ENCODE results near the gene ELOVL2.

ELOVL2 gene

GRCh38 chr6:11072101-11072500 lies 28.0 kb upstream of the ELOVL2 start:
- H3K27me3 ChIP-seq = no peaks in the 10 kb centered on the region
- H3K27ac ChIP-seq = no peak overlapping the region
- H3K4me1 ChIP-seq = no peaks in the 10 kb centered on the region
- no peaks in the 10 kb centered on the region for H3K36me3 ChIP-seq
- H3K4me3 ChIP-seq = no peak overlapping the region
- intact Hi-C loops (cut with DNase I; ENCODE audit: low total_unique reads) = no loop called here
- H3K9me3 ChIP-seq = no peaks in the 10 kb centered on the region
- DNase-seq = no peak
- TF ChIP-seq CTCF (IDR thresholded peaks at IDR 0.05) = no peak

- no peaks in the 10 kb centered on the region for H3K4me1 ChIP-seq
- no peak overlapping the region for H3K4me3 ChIP-seq
- H3K36me3 ChIP-seq = no peaks in the 10 kb centered on the region
- intact Hi-C loops (cut with DNase I; ENCODE audit: low total_unique reads) = loop anchor here (10.0 kb wide), 1 partner anchor 115 kb away; no protein-coding TSS in a partner anchor
- H3K27ac ChIP-seq = no peak overlapping the region
- TF ChIP-seq CTCF (IDR thresholded peaks at IDR 0.05) = no peak
- H3K27me3 ChIP-seq = no peaks in the 10 kb centered on the region
- no peak for DNase-seq
- H3K9me3 ChIP-seq = no peaks in the 10 kb centered on the region
Measured at GRCh38 chr6:11069760-11070159, 25.7 kb upstream of the ELOVL2 start.

- H3K4me3 ChIP-seq = no peak overlapping the region
- no peak overlapping the region for H3K27ac ChIP-seq
- H3K9me3 ChIP-seq = no peaks in the 10 kb centered on the region
- intact Hi-C loops (cut with DNase I; ENCODE audit: low total_unique reads) = loop anchor here (10.0 kb wide), 1 partner anchor 113 kb away; no protein-coding TSS in a partner anchor
- no peaks in the 10 kb centered on the region for H3K4me1 ChIP-seq
- no peak for DNase-seq
- TF ChIP-seq CTCF (IDR thresholded peaks at IDR 0.05) = no peak
- H3K27me3 ChIP-seq = no peaks in the 10 kb centered on the region
- H3K36me3 ChIP-seq = no peaks in the 10 kb centered on the region
Measured at GRCh38 chr6:11067348-11067747, 23.2 kb upstream of the ELOVL2 start.

GRCh38 chr6:11066505-11067347 lies 22.6 kb upstream of the ELOVL2 start:
- no peaks in the 10 kb centered on the region for H3K4me1 ChIP-seq
- DNase-seq = no peak
- no peaks in the 10 kb centered on the region for H3K9me3 ChIP-seq
- H3K27me3 ChIP-seq = no peaks in the 10 kb centered on the region
- no peak overlapping the region for H3K27ac ChIP-seq
- no peaks in the 10 kb centered on the region for H3K36me3 ChIP-seq
- H3K4me3 ChIP-seq = no peak overlapping the region
- intact Hi-C loops (cut with DNase I; ENCODE audit: low total_unique reads) = loop anchor here (10.0 kb wide), 1 partner anchor 112 kb away; no protein-coding TSS in a partner anchor
- no peak for TF ChIP-seq CTCF (IDR thresholded peaks at IDR 0.05)

GRCh38 chr6:11065436-11066202 lies 21.5 kb upstream of the ELOVL2 start:
- no peak overlapping the region for H3K4me3 ChIP-seq
- TF ChIP-seq CTCF (IDR thresholded peaks at IDR 0.05) = no peak
- no peak overlapping the region for H3K27ac ChIP-seq
- H3K4me1 ChIP-seq = no peaks in the 10 kb centered on the region
- H3K9me3 ChIP-seq = no peaks in the 10 kb centered on the region
- no peaks in the 10 kb centered on the region for H3K27me3 ChIP-seq
- no peak for DNase-seq
- intact Hi-C loops (cut with DNase I; ENCODE audit: low total_unique reads) = loop anchor here (10.0 kb wide), 1 partner anchor 111 kb away; no protein-coding TSS in a partner anchor
- no peaks in the 10 kb centered on the region for H3K36me3 ChIP-seq

Data from tibial artery (tissue), 4 donors.